GM18526 (cell line): ENCODE data around the gene KCNQ2.

Experiments
- POLR2A ChIP-seq: IDR thresholded peaks from 3 replicates; pipeline ENCODE4 v1.6.1; 2011; ENCODE audit not compliant: insufficient read length; ENCODE audit errors: extremely low read depth

Gene KCNQ2

DNA sequence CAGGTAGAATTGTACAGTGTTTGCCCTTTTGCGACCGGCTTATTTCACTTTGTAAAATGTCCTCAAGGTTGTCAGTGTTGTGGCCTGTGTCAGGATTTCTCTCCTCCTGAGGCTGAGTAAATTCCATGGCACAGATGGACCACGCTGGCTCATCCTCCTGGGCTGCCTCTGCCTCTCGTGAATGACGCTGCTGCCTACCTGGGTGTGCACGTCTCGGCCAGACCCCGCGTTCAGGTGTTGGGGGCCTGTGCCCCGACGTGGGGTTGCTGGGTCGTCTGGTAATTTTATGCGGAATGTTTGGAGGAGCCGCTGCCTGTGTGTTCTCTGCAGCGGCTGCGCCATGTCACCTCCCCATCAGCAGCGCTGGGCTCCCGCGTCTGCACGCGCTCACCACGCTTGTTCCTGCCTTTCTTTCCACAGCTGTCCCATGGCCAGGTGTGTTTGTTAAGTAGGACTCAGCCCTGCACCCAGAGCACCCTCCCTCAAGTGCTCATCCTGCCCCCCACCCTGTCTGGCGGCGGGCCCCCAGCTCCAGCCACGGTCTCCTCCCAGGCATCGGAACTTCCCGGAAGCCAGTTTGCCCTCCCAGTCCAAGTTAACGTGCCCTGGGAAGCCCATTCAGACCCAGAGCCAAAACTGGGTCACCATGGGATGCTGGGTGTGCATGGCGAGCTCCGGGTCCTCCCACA is 75.2 kb downstream of the KCNQ2 start:
- TF ChIP-seq POLR2A = no peak

DNA sequence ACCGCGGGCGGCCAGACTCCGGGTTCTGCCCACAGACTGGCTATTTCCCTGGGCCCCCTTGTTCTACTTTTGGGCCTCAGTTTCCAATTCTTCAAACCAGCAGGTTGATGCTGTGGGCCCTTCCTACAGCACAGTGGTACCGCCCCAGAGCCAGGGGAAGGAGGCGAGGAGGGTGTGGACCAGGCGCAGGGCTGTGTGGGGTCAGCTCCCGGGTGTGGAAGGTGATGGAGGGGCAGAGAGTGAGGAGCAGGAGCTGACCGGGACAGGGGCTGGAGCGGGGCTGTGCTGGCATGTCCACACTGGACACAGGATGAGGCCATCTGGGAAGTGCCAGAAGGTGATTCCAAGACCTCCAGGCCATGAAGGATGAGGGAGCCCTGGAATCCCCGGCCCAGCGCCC is 76.2 kb downstream of the KCNQ2 start:
- TF ChIP-seq POLR2A = no peak

DNA sequence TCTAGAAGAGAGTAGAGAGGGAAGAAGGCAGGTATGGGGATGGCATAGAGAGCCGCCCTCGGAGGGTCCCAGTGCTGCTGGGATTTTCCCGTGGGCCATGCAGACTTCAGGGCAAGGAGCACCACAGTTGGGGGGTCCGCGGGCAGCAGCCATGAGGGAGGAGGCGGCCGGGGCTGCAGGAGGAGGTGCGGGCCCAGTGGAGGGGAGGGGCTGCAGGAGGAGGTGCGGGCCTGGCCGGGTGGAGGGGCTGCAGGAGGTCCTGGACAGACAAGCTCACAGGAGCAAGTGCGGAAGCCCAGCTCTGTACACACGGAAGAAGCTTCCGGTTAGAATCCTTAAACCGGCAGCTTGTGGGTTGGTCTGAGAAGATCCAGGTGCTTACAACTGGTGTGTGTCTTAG is 76.7 kb downstream of the KCNQ2 start:
- TF ChIP-seq POLR2A = no peak

DNA sequence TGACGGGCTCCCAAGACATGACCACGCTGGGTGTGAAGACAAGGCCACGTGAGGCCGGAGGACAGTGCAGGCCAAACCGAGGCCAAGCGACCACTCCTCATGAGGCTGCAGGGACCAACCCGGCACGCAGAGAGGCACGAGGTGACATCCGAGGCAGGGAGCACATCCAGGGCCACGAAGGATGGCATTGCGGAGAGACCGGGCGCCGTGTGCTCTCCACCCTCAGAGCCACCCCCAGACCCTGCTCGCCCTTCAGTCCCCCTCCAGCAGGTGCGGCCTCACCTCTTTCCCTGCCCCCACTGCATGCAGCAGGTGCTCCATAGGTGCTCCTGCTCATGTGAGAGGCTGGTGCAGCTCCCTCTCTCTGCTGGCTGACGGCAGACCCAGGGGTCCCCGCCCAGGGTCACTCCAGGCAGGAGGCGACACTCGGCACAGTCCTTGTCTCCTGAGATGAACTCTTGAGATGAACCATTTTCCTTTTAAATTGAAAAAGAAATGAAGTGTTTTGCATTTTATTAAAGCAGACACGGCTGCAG is 77.5 kb downstream of the KCNQ2 start:
- TF ChIP-seq POLR2A = no peak

DNA sequence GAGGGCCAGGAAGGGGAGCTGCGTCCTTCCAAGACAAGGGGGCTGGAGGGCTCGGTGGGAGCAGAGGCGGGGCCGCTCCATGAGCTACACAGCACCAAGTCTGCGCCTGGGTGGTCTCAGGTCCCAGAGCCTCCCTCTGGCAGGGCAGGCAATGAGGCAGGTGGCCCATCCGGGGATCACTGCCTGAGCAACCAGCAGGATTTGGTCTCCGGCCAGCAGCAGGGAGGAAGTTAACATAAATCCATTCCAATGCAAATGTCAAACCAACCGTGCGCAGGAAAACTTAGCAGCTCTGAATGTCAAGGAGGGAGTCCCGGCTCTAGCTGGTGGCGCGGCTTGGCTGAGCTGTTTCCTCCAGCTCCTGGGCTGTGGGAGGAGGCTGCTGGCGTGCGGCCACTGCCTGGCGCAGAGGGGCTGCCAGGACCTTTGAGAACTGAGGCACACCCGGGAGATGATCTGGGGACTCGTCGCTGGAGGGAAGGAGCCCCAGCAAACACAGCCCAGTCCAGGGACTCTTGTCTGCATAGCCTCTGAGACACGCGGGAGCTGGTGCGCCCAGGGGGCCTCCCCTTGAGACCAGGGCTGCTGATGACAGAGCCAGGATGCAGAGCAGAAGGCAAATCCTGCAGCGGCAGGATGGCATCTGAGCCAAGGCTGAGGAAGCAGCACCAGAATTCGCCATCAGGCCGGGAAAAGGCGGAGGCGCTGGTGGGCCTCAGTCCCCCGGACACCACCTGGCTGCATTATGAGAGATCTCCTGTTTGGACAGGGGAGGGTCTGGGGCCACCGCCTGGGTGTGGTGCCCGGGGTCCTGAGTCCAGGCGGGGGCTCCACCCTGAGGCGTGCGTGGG is 78.2 kb downstream of the KCNQ2 start:
- no peak for TF ChIP-seq POLR2A

DNA sequence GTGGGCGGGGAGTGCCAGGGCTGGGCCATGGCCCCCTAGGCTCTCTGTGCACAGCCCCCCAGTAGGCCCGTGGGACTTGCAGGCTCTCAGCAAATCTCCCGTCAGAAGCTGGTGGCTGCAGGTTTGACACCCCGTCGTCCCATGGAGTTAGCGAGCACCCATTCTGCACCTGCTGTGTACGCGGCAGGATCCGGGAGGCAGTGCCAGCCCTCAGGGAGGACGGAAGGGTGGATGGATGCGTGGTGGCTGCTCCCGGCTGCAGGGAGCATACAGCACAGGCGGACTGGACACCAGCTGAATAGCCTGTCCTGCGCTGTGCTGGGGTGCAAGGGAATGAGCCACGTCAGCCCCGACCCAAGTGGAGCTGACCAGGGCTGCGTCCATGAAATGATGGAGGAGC is 78.9 kb downstream of the KCNQ2 start:
- TF ChIP-seq POLR2A = no peak

DNA sequence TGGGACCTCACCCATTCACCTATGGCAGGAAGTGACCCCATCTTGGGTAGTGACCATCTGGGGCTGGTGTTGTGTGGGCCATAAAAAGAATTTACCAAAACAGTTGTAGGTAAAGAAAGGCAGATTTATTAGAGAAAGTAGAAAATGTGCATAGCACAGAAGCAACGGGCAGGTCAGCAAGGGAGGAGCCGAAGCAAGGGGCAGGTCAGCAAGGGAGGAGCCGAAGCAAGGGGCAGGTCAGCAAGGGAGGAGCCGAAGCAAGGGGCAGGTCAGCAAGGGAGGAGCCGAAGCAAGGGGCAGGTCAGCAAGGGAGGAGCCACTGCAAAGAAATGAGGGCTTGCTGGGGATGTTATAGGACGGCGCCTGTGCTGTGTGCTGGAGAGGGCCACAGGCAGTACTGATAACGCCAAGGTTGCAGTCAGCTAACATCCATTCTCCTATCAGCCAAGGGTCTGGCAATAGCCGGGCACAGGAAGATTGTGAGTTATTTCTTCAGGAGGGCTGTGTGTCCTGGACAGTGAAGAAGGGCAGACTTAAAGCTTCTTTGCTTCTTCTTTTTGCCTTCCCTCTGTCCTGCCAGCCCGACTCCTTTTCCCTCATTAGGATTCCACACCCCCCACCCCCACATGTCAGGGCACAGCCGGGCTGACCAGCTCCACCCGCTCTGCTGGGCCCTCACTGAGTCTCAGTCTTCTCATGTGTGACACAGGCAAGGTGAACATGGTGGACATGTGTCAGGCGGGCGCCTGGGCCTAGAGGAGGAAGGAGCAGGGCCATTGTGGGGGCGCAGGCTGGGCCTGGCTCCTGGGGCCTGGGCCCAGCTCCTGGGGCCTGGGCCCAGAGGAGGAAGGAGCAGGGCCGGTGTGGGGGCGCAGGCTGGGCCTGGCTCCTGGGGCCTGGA is 79.7 kb downstream of the KCNQ2 start:
- TF ChIP-seq POLR2A = no peak

DNA sequence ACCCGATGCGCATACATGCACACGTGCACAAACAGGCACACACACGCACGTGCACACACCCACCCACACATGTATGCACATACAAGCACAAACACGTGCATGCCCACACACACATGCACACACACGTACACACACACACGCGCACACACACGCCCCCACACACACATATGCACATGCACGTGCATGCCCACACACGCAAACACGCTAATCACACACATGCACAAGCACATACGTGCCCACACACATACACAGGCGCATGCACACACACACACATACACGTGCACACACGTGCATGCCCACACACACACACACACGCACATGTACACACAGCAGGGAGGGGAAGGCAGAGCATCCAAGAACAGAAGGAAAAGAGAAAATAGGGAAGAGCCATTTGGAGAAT is 84.5 kb downstream of the KCNQ2 start:
- no peak for TF ChIP-seq POLR2A

DNA sequence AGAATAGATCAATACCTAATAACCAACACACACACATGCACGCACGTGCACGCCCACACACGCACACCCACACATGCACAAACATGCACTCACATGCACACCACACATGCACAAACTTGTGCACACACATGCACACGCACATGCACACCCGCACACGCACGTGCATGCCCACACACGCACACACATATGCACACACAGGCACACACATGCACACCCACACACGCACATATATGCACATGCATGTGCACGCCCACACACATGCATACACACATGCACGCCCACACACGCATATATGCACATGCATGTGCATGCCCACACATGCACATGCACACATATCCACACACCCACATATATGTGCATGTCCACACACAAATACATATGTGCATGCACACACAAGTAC is 85.1 kb downstream of the KCNQ2 start:
- TF ChIP-seq POLR2A = no peak

DNA sequence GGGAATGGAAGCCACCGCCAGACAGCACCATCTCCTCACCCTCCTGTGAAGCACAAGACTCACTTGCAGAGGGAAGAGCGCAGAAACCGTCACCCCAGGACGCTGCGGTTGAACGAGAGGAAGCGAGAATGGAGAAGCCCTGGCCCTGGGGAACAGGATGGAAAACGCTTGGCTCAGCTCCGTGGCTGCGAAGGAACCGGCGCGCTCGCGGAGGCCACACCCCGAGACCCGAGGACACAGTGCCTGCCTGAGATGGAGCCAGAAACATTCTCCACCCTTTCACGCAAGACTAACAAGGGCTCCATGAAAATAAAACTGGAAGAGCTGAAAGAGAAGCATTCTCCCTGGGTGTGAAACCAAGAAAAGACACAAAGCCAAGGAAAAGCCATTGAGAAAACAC is 86.0 kb downstream of the KCNQ2 start:
- TF ChIP-seq POLR2A = no peak

DNA sequence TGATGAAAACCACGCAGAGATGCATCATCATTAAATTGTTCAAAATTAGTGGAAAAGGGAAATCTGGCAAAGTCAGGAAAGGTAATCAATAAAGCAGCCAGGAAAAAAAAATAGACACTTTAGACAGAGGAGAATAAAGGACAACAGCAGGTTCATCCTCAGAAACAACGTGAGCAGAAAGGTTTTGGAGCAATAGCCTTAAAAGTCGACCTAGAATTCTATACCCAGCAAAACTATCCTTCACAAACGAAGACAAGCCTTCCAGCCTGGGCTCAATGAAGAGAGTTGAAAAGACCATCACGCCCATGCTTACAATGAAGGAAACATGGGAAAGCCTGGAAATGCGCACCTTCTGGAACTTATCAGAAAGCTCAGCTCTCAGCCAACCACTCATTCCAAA is 86.6 kb downstream of the KCNQ2 start:
- no peak for TF ChIP-seq POLR2A

DNA sequence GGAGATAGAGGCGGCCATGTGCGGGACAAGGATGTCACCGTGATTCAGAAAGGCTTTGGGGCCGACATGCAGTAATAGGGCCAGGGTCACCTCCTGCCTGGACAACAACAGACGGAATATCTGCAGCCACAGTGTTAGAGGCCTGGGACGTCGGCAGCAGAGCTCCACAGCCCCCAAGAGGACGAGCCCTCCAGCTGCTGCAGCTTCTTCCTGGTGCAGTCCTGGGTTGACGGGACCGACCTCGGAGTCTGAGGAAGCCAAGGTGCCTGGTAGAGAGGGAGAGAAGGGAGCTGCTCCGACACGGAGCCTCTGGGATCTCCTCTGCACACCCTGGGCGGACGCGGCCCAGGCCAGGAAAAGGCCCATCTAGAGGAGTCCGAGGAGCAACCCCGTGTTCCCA is 88.1 kb downstream of the KCNQ2 start:
- no peak for TF ChIP-seq POLR2A

DNA sequence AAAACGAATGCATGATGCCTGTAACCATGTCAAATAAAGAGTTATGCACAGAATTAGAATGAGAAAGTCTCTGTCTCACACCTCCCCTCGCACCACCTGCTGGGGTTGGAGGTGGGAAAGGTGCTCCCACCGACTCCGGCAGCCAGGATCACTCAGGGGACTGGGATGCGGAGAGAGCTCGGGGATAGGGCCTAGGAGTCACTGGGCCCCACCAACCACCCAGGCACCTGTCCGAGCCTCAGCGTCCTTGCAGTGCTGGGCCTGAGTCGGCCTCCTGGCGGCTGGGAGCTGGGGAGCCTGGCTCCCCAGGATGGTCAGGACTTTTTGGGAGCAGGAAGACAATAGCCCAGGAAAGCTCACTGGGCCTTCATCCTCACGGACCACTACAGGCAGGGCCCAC is 88.9 kb downstream of the KCNQ2 start:
- TF ChIP-seq POLR2A = no peak

DNA sequence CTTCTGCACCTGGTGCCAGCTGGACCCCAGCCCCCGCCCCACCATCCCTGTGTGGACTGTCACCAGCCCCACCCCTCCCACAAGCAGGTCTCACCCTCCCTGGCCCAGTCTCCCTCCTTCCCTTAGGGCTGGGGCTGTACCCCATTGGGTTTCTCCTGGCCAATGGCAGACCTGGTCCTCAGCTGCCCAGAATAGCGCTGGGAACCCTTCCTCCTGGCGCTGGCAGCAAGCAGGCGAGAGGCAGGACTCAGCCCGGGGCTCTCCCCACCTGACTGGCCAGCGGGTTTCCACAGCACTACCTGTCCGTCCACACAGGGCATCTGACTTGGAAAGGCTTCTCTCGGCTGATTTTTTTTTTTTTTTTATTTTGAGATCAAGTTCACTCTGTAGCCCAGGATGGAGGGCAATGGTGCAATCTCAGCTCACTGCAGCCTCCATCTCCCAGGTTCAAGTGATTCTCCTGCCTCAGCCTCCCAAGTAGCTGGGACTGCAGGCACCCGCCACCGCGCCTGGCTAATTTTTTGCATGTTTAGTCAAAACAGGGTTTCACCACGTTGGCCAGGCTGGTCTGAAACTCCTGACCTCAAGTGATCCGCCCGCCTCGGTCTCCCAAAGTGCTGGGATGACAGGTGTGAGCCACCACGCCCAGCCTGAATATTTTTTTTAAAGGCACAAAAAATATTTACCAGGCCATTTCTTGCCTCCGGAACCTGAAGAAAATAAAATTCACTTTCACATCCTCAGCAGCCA is 89.7 kb downstream of the KCNQ2 start:
- no peak for TF ChIP-seq POLR2A
